ENCODE measurements around the gene MFSD12.
"Not testable (repeated sequence)": the region's sequence is repeated elsewhere in the genome, so short reads cannot be mapped to it uniquely, and the experiment has no call there.

MFSD12 gene

DNA sequence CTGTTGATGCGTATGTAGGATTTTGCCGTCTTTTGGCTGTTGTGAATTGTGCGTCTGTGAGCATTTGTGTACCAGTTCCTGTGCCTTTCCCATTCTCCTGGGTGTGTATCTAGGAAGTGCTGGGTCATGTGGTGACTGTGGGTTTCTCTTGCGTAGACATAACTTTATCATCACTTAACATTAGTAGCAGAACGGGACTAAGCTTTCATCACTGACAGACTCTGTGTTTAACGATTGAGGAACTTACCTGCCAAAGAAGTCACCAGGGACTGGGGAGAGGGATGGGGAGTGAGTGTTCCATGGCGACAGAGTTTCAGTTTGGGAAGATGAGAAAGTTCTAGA lies 36.3 kb downstream of the MFSD12 start:
- DNase-seq, result no peak

DNA sequence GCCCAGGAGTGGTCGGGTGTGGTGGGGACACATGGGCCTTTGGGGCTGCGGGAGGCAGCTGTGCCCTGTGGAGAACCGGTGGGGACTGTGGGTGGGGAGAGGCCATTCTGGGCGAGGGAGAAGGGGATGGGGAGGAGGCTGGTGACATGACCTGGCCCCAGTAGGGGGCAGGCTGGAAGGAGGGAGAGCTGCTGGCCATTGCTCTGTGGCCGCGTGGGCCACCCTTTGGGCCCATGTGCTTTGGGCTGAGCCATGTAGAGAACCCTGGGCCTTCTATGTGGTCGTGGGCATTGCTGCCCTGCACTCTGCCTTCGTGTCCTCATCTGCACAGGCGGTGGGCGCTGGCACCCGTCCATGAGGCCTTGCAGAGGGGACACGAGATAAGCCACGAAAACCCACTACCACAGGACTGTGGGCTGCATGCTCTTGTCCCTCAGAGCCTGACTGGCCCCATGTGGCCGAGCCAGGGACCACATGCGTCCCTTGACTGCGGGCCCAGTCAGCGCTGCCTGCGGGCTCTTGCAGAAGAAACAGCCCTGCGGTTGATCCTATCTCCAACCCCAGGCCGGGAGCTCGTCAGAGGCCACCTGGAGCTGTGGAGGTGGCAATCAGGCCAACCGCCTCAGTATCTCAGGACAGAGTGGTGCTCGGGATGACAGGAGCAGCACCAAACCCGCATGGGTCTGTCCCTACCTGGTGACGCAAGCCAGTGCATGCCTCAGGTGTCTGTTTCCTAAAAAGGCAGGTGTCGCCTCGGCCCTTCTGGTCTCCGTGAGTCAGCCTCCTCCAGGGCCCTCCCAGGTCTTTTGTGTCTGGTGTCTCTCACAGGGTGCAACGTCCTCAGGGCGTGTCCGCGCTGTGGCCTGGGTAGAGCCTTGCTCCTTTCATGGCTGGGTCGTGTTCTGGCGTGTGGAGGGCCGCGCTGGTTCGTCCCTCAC lies 37.0 kb downstream of the MFSD12 start:
- DNase-seq, result no peak

DNA sequence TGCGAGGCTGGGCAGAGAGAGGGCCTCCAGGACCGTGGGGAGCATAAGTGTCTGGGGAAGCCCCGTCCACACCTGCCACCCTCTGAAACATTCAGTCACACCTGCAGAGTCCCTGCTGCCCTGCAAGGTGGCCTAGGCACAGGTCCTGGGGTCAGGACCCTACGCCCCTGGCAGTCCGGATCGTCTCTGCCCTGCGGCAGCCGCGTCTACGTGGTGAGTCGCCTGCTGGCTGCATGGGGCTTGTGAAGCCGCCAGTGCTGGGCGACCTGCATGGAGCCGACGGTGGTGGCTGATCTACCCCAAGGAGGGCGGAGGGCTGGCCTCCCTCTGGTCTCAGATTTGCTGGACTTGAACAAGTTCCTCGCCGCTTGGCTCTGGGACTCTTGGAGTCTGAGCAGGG lies 38.3 kb downstream of the MFSD12 start:
- no peak for DNase-seq

DNA sequence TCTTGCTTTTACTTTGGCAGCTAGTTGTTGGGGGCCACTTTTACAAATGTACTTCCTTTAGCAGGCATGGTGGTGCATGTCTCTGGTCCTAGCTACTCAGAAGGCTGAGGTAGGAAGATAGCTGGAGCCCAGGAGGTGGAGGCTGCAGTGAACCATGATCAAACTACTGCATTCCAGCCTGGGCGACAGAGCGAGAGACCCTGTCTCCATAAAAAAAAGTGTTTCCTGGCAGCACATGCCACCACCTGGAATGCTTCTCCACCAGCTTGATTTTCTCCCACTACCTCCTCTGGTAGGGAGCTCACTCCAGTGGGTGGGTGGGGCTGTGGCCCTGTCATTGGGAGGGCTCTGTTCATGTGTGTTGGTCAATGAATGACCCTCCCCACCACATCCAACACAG lies 38.7 kb downstream of the MFSD12 start:
- DNase-seq, result no peak

DNA sequence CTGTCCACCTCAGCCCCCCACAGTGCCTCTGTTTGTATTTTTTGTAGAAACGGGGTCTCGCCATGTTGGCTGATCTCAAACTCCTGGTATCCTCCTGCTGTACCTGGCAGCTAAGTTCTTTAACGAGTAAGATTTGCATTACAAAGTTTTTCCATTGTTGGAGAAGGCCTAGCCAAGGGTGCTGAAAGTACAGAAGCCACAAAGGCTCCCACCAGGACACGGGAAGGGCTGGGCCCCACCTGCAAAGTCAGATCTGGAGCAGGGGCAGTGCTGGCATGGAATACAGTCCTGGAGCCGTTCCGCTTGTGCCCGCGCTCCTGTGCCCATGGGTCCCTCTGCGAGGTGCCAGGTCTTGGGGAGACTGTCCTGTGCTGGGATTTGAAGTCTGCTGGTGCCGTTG lies 39.1 kb downstream of the MFSD12 start:
- DNase-seq, result no peak

DNA sequence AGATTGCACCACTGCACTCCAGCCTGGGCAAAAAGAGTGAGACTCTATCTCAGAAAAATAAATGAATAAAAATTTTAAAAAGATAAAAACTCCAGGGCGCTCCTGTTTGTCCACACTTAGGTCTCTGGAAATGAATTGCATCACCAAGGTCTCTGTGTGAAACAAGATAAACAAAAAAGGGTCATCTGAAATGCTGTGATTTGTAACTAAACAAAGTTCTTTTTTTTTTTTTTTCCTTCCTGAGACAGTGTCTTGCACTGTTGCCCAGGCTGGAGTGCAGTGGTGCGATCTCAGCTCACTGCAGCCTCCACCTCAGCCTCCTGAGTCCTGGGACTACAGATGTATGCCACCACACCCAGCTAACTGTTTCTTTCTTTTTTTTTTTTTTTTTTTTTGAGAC lies 39.7 kb downstream of the MFSD12 start:
- no peak for DNase-seq

DNA sequence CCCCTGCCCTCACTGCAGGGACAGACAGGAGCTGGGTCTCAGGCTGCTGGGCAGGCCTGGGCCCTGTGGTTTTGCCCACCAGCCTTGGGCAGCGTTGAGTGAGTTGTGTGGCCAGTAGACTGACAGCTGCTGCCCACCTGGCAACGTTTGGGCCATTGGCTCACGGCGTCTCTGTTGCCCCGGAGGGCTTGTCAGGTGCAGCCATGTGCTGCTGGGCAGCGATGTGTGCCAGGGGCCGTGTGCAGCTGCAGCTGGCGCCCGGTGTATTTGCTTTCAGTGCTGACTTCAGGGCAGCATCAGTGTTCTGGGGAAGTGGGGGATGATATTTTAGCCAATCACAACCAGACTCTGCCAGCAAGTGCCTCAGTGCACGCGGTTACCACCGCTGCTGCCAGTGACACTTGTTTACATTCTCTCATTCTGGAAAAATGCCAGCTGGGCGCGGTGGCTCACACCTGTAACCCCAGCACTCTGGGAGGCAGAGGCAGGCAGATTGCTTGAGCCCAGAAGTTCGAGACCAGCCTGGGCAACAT lies 40.6 kb downstream of the MFSD12 start:
- peak in 1 of 2 experiments; percentile 34 for DNase-seq

DNA sequence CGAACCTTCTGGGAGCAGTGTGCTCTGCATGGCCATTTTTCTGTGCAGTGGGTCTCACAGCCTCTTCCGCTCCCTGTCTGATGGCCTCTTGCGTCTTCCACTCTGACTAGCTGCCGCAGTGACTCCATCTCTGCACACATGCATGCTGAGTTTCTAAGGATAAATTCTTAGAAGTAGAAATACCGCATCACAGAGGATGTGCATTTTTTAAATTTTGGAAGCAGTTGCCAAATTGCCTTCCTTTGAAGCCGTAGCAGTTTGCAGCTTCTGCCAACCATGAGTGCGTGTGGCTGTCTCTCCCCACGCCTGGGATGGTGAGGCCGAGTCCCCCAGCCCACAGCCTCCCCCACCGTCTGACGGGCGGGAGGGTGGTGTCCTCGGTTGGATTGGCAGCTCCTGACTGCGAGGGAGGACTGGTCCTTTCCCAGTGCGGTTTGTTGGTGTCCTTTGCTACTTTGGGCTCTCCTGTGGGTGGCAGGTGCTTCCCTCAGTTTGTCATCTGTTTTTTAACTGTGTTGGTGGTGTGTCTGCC lies 41.4 kb downstream of the MFSD12 start:
- DNase-seq, result no peak

DNA sequence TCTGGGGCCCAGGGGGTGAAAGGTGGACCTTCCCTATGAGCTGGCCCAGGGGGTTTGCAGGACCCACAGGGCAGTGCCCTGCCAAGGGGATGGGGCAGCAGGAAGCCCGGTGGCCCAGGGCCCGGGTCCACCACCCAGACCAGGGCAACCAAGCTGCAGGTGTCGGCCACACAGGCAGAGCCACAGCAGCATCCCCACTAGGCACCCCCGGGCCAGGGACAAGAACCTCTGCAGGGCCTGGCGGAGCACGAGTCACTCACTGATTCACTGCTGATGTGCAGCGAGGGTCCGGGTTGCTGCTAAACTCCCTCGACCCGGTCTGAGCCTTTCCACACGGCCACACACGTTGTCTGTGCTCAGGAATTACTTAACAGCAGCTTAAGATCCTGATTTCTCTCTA lies 42.5 kb downstream of the MFSD12 start:
- DNase-seq, result no peak

DNA sequence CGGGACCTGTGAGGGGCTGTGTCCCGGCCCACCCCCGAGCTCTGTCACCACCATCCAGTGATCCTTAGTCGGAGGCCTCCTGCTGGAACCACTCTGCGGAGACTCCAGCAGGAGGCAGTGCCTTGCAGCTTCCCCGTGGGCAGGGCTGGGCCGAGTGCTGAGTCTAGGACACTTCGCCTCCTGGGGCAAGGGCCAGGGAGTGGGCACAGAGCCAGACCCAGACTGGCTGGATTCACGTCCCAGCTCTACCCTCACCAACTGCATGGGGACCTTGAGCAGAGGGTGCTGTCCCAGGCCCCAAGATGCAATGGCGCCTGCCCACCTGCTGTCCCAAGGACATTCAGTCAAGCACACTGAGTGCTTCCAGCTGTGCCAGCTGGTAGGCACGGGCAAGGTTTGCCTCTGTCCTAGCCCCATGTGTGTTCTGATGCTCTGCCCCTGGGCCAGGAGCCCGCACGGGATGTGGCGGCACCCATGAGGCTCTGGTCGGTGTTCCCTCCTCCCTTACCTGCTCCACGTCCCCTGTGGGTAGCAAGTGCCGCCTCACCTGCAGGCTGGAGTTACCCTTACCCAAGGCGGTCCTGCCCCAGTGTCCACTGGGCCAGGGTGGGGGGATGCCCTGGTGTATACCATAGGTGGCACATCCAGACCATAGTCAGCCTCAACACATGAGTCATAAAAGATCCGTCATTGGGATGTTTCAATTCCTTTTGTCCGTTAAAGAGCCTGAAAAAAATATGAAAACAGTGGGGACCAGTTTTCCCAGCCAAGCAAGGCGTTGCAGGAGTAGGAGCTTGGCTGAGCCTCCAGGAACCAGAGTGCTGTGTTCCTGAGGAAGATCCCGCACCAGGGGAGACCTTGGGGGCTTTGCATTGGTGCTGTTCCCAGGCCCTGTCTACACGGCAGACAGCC lies 43.9 kb downstream of the MFSD12 start:
- DNase-seq, result no peak

DNA sequence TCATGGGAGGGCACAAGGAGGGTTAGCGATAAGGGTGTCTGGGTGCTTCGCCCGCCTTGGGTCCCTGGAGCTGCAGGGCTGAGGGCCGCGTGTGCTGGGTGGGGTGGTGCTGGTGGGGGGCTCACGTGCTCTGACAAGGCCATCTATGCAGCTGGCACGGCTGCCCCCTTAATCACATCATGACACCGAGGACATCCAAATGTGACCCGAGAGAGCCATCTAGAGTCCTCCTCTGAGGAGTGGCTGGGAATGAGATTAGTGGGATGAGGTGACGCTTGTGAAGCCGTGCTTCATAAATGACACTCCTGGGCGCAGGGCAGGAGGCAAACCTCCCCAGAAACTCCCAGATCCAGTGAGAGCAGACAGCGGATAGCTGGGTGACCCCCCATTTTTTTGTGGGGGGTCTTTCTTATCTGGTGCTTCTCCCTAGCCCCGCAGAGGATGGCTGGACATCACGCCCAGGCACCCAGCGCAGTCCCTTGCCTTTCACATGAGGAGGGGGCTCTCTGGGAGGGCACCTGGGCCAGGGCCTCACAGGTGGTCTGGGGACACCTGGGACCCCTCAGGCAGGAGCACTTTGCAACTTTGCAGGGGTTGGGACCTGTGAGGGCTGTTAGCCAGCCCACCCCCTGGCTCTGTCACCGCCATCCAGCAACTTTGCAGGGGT lies 44.7 kb downstream of the MFSD12 start:
- DNase-seq, result no peak

DNA sequence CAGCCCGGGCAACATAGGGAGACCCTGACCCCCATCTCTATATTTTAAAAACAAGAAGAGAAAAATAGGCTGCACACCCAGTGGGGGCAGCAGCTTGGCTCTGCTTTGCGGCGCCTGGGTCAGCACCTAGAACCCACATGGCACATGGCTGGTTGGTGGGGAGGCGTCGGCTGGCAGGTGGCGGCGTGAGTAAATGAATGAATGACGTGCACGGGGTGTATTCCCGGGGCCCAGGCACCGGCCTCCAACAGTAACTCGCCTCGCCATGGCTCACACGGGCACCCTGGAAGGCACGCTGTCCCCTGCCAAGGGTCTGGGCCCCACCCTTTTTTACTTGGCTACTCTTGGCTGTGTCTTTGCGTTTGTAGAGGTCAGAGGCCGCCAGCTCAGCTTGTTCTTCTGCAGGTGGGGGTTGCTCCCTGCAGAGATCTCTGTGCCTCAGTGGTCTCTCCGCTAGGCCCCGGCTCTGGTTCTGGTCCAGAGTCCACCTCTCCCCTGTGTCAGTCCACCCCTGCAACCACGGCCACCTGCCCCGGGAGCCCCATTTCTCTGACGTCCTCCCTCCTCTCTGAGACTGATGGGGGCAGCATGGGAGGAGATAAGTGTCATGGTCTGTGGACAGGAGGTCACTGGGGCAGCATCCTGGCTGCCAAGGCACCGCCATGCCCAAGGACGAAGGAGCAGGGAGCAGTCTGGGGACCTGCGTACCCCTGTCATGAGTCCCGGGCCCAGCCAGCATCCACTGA lies 45.7 kb downstream of the MFSD12 start:
- DNase-seq, result no peak

DNA sequence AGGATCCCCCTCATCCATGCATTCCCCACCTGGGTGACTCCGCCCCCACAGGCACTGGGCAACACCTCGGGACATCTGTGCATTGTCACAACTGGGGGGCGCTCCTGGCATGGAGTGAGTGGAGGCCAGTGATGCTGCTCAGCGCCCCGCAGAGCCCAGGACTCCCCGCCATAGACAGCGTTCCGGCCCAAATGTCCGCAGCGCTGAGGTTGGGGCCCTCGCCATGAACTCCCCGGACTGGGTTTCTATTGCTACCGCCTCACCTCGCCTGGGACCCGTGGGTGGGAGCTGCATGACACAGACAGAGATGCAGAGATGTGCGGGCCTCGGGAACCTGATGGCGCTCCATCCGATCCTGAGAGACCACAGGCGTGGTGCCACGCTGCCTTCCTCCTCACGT lies 46.7 kb downstream of the MFSD12 start:
- DNase-seq, result no peak

DNA sequence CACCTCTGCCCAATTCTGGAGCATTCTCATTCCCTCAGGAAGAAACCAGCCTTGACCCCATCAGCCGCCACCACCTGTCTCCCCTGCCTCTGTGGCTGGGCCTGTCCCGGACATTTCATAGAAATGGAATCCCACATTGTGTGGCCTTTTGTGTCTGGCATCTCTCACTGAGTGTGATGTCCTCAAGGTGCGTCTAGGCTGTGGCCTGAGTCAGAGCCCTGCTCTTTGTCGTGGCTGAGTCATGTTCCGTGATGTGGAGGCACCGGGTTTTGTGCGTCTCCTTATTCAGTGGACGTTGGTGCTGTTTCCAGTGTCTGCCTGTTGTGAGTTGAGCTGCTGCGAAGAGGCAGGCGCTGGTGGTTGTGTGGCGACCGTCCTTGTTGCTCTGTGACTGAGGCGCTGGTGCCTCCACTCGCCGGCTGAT lies 47.8 kb downstream of the MFSD12 start:
- DNase-seq, result peak; percentile 49 to 51

DNA sequence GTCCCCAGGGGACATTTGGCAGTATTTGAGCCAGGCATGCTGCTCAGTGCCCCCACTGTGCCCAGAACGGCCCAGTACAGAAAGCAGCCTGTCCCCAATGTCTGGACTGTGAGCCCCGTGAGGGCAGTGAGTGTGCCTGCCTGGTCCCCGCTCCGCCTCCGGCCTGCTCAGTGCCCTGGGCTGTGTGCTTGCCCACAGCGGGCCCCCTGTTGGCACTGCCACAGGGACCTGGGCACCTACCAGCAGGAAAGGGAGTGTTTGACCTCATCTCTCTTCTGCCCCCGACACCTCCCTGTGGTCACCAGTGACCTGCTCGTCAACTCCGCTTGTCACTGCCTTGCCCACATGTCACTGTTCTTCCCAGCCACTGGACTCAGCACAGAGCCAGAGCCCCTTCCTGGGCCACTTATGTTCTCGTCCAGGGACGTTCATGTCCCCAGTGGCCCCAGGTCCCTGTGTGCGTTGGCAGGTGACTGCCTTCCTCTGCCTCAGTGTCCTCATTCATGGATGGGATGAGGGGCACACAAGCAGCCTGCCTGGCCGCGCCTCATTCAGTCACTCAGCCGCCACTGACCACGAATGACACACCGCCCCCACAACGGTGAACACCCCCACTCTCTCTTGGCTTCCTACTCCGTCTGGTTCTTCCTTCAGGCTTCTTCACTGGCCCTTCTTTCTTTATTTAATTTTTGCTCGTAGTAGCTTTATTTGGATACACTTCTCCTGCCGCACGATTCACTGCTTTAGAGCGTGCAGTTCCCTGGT lies 48.4 kb downstream of the MFSD12 start:
- DNase-seq, result peak; percentile 10 to 14

DNA sequence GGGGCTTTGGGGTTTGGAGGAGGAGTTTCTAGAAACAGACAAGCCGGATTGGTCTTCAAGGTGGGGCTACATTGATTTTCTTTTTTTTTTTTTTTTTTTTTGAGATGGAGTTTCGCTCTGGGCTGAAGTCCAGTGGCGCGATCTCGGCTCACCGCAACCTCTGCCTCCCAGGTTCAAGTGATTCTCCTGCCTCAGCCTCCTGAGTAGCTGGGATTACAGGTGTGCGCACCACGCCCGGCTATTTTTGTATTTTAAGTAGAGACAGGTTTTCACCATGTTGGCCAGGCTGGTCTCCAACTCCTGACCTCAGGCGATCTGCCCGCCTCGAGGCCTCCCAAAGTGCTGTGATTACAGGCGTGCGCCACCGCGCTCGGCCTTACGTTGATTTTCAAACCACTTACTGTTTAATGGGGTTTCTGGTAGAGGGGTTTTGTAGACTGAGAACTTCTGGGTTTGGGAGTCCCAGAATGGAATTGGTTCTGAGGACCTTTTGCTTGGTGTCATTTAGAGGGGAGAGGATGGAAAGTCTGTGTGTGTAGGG lies 49.2 kb downstream of the MFSD12 start:
- DNase-seq, result not testable (repeated sequence)

DNA sequence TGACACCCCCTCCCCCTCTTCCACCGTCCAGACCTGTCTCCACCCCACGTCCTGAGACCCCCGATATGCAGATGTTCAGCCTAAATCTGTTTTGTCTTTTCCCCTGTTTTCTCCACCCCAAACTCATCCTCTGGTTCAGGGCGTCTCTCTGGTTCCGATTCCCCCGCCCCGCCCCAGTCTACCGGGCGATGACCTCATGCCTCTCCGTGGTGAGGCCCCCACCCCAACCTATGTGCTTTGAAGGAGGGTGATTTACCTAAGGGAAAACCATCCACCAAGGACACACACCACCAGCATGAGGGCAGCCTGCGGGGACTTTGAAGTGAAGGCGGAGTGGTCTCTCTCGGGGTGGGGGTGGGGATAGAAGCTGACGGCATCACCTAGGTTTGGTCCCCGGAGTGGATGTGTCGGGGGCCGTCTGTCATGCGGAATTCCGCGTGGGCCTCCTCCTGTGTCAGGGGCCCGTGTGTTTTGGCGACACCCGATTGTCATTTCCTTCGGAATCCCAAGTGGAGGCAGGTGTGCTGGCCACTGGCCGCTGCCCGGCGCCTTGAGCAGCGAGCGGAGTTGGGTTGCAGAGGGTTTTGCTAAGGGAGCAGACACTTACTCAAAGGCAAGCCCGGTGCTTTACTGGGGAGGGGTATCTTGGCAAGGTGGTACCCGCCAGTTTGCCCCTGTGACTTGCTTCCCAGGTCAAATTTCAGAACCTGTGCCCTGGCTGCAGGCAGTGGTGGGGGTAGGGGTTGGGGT lies 49.8 kb downstream of the MFSD12 start:
- peak; percentile 38 to 57 for DNase-seq

DNA sequence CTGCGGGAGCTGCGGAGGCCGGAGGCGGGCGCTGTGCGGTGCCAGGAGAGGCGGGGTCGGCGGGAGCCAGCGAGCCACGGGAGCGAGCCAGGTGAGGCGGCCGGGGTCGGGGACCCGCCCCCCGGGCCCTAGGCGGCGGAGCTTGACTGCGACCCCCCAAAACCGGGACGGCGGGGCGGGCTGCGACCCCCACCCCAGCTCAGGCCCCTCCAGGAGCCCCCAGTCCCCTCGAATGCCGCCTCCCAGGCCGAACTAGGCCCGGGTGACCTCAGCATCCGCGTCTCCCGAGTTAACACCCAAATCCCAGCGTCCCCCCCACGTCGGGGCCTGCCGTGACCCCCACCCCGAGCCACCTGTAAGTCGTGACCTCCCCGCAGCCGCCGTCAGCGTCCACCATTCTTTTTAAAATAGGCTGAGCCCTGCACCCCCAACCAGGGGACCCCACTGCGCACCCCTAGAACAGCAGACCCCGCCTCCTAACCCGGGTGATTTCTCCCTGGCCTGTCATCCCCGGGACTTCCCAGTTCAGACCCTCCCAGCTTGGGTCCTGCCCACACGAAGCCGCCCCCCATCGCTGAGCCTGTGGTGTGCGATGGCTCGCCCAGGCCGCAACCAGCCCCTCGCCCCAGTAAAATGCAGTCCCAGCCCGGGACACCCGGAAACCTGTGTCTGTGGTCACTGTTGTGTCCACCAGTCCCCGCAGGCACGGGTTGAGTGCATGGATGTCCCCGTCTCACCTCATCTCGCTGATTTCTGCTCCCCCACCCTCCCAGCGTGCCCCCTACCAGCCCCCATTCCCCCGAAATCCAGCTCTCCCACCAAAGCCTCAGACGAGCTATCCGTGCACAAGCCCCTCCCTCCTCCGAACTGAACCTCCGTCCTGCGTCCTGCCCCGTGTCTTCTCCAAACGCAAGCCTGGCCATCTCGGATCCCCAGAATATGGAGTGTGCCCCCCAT lies 50.7 kb downstream of the MFSD12 start:
- DNase-seq, result peak; percentile 26 to 32

Measured in activated CD4-positive, alpha-beta T cell treated with anti-CD3 and anti-CD28 coated beads, Interleukin-2, amount 50 U/mL, for 48 hours (primary cell).